Activated gamma-delta T cell (primary cell): Measurements from ENCODE around the gene ARL4A.
A peak's percentile ranks its signal among the peaks of the same experiment; 100 is the strongest.
"Not testable (repeated sequence)": the region's sequence is repeated elsewhere in the genome, so short reads cannot be mapped to it uniquely, and the experiment has no call there.

Experiments used
- DNase-seq: peaks from one replicate; lab custom pipeline; 2025; lab: John Stamatoyannopoulos, UW
- total RNA-seq, 2 donors: gene quantifications; one replicate each; lab custom pipeline; 2026; lab: John Stamatoyannopoulos, UW

The ARL4A gene
- 16.6 to 19.0 reads per million in 2 donors for total RNA-seq

- DNase-seq = peak; percentile 58
Observed at GRCh38 chr7:12686891-12687717, at the start of gene ARL4A. ARL4A (plus strand) TSS chr7:12687633; CDS start chr7:12688255, 622 bp downstream.

- no peak for DNase-seq
Observed at GRCh38 chr7:12637819-12638592, 49.4 kb upstream of the ARL4A start.

GRCh38 chr7:12638851-12639456 is 48.5 kb upstream of the ARL4A start:
- DNase-seq = no peak

- DNase-seq = no peak
Observed at GRCh38 chr7:12640299-12641096, 46.9 kb upstream of the ARL4A start.

- no peak for DNase-seq
Observed at GRCh38 chr7:12641196-12641595, 46.2 kb upstream of the ARL4A start.

- no peak for DNase-seq
Observed at GRCh38 chr7:12642508-12642907, 44.9 kb upstream of the ARL4A start.

- DNase-seq = no peak
Observed at GRCh38 chr7:12643001-12643643, 44.3 kb upstream of the ARL4A start.

- no peak for DNase-seq
Observed at GRCh38 chr7:12643644-12644043, 43.8 kb upstream of the ARL4A start.

- DNase-seq = not testable (repeated sequence)
Observed at GRCh38 chr7:12645212-12645611, 42.2 kb upstream of the ARL4A start.

- no peak for DNase-seq
Observed at GRCh38 chr7:12646139-12646538, 41.3 kb upstream of the ARL4A start.

- no peak for DNase-seq
Observed at GRCh38 chr7:12647364-12648219, 39.8 kb upstream of the ARL4A start.

- DNase-seq = no peak
Observed at GRCh38 chr7:12648704-12649261, 38.6 kb upstream of the ARL4A start.

- DNase-seq = no peak
Observed at GRCh38 chr7:12649348-12649747, 38.1 kb upstream of the ARL4A start.

GRCh38 chr7:12650080-12650479 is 37.4 kb upstream of the ARL4A start:
- no peak for DNase-seq

GRCh38 chr7:12653110-12653509 is 34.3 kb upstream of the ARL4A start:
- DNase-seq = no peak

- no peak for DNase-seq
Observed at GRCh38 chr7:12653518-12653917, 33.9 kb upstream of the ARL4A start.

GRCh38 chr7:12655161-12655560 is 32.3 kb upstream of the ARL4A start:
- DNase-seq = no peak

GRCh38 chr7:12660423-12660822 is 27.0 kb upstream of the ARL4A start:
- not testable (repeated sequence) for DNase-seq

- not testable (repeated sequence) for DNase-seq
Observed at GRCh38 chr7:12660986-12661385, 26.4 kb upstream of the ARL4A start.

- DNase-seq = no peak
Observed at GRCh38 chr7:12661581-12661980, 25.9 kb upstream of the ARL4A start.
